HG03342 (cell line): Measurements from ENCODE around the gene TBRG4.

Experiments
- ATAC-seq: cut with Tn5 transposase; IDR thresholded peaks from one replicate; pipeline ENCODE4 v1.9.1; 2021; ENCODE audit warnings: mild to moderate bottlenecking, moderate library complexity; ENCODE audit not compliant: unreplicated experiment

The TBRG4 gene

GRCh38 chr7:45092100-45092930 is 19.2 kb downstream of the TBRG4 start:
- no peak for ATAC-seq

- no peak for ATAC-seq
Observed at GRCh38 chr7:45089341-45089891, 22.1 kb downstream of the TBRG4 start.

GRCh38 chr7:45088821-45089340 is 22.6 kb downstream of the TBRG4 start, which contains the start of gene NACAD:
Gene NACAD (minus strand): TSS chr7:45088969. CDS start chr7:45088894, 75 bp downstream.
- ATAC-seq: no peak

GRCh38 chr7:45088146-45088701 is 23.3 kb downstream of the TBRG4 start:
- no peak for ATAC-seq

GRCh38 chr7:45087301-45088145 is 24.0 kb downstream of the TBRG4 start:
- no peak for ATAC-seq

GRCh38 chr7:45086331-45087065 is 25.0 kb downstream of the TBRG4 start:
- no peak for ATAC-seq

GRCh38 chr7:45085619-45086200 is 25.8 kb downstream of the TBRG4 start:
- no peak for ATAC-seq

GRCh38 chr7:45084901-45085618 is 26.4 kb downstream of the TBRG4 start:
- no peak for ATAC-seq

GRCh38 chr7:45084336-45084735 is 27.2 kb downstream of the TBRG4 start:
- no peak for ATAC-seq

- ATAC-seq: no peak
Observed at GRCh38 chr7:45082831-45083331, 28.6 kb downstream of the TBRG4 start.

- no peak for ATAC-seq
Observed at GRCh38 chr7:45082031-45082830, 29.3 kb downstream of the TBRG4 start.

- no peak for ATAC-seq
Observed at GRCh38 chr7:45081670-45081974, 29.9 kb downstream of the TBRG4 start.

- no peak for ATAC-seq
Observed at GRCh38 chr7:45080958-45081669, 30.4 kb downstream of the TBRG4 start.

- no peak for ATAC-seq
Observed at GRCh38 chr7:45080265-45080957, 31.1 kb downstream of the TBRG4 start.

GRCh38 chr7:45078125-45078681 is 33.3 kb downstream of the TBRG4 start:
- no peak for ATAC-seq

- no peak for ATAC-seq
Observed at GRCh38 chr7:45077579-45077978, 33.9 kb downstream of the TBRG4 start.

- no peak for ATAC-seq
Observed at GRCh38 chr7:45076946-45077345, 34.6 kb downstream of the TBRG4 start.
